ENCODE measurements around the gene HSPG2. TPM values are rescaled to one million over a fixed set of nuclear protein-coding genes. Genes with fewer than 3 reads are reported as not detected.
A peak's percentile ranks its signal among the peaks of the same experiment; 100 is the strongest.

HSPG2 gene
- total and polyA plus RNA-seq, 9 of the 15 experiments (the other 6 are each of a cell fraction or from before 2014, with no cell fraction given): 0.14 to 160 (median 15.7) TPM

DNA sequence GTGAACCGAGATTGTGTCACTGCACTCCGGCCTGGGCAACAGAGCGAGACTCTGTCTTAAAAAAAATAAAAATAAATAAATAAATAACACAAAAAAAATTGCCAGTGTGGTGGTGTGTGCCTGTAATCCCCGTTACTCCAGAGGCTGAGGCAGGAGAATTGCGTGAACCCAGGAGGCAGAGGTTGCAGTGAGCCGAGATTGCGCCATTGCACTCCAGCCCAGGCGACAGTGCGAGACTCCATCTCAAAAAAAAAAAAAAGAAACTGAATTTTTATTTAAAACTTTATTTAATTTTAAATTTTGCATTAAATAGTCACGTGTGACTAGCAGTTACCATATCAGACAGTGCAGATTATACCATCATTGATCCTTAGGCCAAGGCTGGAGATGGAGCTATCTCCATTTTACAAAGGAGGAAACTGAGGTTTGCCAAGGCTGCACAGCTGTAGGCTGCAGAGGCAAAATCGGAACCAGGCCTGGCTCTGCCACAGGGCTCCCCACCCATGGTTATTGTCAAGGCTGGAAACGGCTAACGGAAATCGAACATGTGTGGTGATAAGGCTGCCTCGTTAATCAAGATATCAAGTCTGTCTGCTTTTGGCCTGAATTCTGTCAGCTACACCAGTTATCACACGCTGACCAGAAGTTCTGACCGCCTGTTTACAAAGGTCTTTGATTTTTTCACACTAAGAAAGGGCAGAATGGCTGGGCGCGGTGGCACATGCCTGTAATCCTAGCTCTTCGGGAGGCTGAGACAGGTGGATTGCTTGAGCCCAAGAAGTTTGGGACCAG is 20.5 kb downstream of the HSPG2 start (continued):
- TF ChIP-seq, protein P1, sequence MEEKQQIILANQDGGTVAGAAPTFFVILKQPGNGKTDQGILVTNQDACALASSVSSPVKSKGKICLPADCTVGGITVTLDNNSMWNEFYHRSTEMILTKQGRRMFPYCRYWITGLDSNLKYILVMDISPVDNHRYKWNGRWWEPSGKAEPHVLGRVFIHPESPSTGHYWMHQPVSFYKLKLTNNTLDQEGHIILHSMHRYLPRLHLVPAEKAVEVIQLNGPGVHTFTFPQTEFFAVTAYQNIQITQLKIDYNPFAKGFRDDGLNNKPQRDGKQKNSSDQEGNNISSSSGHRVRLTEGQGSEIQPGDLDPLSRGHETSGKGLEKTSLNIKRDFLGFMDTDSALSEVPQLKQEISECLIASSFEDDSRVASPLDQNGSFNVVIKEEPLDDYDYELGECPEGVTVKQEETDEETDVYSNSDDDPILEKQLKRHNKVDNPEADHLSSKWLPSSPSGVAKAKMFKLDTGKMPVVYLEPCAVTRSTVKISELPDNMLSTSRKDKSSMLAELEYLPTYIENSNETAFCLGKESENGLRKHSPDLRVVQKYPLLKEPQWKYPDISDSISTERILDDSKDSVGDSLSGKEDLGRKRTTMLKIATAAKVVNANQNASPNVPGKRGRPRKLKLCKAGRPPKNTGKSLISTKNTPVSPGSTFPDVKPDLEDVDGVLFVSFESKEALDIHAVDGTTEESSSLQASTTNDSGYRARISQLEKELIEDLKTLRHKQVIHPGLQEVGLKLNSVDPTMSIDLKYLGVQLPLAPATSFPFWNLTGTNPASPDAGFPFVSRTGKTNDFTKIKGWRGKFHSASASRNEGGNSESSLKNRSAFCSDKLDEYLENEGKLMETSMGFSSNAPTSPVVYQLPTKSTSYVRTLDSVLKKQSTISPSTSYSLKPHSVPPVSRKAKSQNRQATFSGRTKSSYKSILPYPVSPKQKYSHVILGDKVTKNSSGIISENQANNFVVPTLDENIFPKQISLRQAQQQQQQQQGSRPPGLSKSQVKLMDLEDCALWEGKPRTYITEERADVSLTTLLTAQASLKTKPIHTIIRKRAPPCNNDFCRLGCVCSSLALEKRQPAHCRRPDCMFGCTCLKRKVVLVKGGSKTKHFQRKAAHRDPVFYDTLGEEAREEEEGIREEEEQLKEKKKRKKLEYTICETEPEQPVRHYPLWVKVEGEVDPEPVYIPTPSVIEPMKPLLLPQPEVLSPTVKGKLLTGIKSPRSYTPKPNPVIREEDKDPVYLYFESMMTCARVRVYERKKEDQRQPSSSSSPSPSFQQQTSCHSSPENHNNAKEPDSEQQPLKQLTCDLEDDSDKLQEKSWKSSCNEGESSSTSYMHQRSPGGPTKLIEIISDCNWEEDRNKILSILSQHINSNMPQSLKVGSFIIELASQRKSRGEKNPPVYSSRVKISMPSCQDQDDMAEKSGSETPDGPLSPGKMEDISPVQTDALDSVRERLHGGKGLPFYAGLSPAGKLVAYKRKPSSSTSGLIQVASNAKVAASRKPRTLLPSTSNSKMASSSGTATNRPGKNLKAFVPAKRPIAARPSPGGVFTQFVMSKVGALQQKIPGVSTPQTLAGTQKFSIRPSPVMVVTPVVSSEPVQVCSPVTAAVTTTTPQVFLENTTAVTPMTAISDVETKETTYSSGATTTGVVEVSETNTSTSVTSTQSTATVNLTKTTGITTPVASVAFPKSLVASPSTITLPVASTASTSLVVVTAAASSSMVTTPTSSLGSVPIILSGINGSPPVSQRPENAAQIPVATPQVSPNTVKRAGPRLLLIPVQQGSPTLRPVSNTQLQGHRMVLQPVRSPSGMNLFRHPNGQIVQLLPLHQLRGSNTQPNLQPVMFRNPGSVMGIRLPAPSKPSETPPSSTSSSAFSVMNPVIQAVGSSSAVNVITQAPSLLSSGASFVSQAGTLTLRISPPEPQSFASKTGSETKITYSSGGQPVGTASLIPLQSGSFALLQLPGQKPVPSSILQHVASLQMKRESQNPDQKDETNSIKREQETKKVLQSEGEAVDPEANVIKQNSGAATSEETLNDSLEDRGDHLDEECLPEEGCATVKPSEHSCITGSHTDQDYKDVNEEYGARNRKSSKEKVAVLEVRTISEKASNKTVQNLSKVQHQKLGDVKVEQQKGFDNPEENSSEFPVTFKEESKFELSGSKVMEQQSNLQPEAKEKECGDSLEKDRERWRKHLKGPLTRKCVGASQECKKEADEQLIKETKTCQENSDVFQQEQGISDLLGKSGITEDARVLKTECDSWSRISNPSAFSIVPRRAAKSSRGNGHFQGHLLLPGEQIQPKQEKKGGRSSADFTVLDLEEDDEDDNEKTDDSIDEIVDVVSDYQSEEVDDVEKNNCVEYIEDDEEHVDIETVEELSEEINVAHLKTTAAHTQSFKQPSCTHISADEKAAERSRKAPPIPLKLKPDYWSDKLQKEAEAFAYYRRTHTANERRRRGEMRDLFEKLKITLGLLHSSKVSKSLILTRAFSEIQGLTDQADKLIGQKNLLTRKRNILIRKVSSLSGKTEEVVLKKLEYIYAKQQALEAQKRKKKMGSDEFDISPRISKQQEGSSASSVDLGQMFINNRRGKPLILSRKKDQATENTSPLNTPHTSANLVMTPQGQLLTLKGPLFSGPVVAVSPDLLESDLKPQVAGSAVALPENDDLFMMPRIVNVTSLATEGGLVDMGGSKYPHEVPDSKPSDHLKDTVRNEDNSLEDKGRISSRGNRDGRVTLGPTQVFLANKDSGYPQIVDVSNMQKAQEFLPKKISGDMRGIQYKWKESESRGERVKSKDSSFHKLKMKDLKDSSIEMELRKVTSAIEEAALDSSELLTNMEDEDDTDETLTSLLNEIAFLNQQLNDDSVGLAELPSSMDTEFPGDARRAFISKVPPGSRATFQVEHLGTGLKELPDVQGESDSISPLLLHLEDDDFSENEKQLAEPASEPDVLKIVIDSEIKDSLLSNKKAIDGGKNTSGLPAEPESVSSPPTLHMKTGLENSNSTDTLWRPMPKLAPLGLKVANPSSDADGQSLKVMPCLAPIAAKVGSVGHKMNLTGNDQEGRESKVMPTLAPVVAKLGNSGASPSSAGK (IDR thresholded peaks at IDR 0.05): peak; percentile 69
- TF ChIP-seq SAP30 (IDR thresholded peaks at IDR 0.05; ENCODE audit: borderline replicate concordance, insufficient read depth, low read depth, low read length, poor library complexity, severe bottlenecking) (no peak), NFE2L1 (tag; IDR thresholded peaks at IDR 0.05; ENCODE audit: borderline replicate concordance, low read depth) (no peak), ZNF3 (CRISPR knock-in tag; IDR thresholded peaks at IDR 0.05) (no peak)
- TF ChIP-seq, protein P2, sequence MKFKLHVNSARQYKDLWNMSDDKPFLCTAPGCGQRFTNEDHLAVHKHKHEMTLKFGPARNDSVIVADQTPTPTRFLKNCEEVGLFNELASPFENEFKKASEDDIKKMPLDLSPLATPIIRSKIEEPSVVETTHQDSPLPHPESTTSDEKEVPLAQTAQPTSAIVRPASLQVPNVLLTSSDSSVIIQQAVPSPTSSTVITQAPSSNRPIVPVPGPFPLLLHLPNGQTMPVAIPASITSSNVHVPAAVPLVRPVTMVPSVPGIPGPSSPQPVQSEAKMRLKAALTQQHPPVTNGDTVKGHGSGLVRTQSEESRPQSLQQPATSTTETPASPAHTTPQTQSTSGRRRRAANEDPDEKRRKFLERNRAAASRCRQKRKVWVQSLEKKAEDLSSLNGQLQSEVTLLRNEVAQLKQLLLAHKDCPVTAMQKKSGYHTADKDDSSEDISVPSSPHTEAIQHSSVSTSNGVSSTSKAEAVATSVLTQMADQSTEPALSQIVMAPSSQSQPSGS (CRISPR knock-in tag; IDR thresholded peaks at IDR 0.05): no peak
